T-helper 2 cell treated with Interferon-gamma antibody and Interleukin-4, amounts not matched to agents 5 μg/mL and 100 μg/mL, for 36 hours (primary cell): ENCODE data around the gene MCUB.
"Not testable (repeated sequence)": the region's sequence is repeated elsewhere in the genome, so short reads cannot be mapped to it uniquely, and the experiment has no call there.

Experiments used
- DNase-seq: peaks from one replicate; pipeline ENCODE4 v3.0.0; 2021; ENCODE audit warnings: low spot score
- H3K27ac Mint-ChIP-seq: one replicate; pipeline ENCODE4 v1.8.0; 2021; ENCODE audit warnings: mild to moderate bottlenecking, mixed read lengths
- H3K27me3 Mint-ChIP-seq: one replicate; pipeline ENCODE4 v1.8.0; 2021; ENCODE audit warnings: low read depth, mixed read lengths
- H3K36me3 Mint-ChIP-seq: one replicate; pipeline ENCODE4 v1.8.0; 2021; ENCODE audit warnings: low read depth, mixed read lengths
- H3K4me1 Mint-ChIP-seq: one replicate; pipeline ENCODE4 v1.8.0; 2021; ENCODE audit warnings: low read depth, mixed read lengths
- H3K4me3 Mint-ChIP-seq: one replicate; pipeline ENCODE4 v1.8.0; 2022; ENCODE audit warnings: mild to moderate bottlenecking, moderate library complexity, mixed read lengths
- H3K9me3 Mint-ChIP-seq: one replicate; pipeline ENCODE4 v1.8.0; 2021; ENCODE audit warnings: mixed read lengths

MCUB gene

GRCh38 chr4:109560687-109561461 lies 828 bp downstream of the MCUB start:
- Mint-ChIP-seq H3K27ac (peak overlapping the region; percentile 99), H3K4me3 (peak overlapping the region; percentile 98), H3K36me3 (peaks cover 41% of the 10 kb centered on the region), H3K9me3 (peaks cover 4% of the 10 kb centered on the region), H3K27me3 (no peaks in the 10 kb centered on the region), H3K4me1 (peaks cover 40% of the 10 kb centered on the region)
- DNase-seq: peak; percentile 70

GRCh38 chr4:109562457-109563239 lies 2.6 kb downstream of the MCUB start:
- Mint-ChIP-seq H3K27me3 (no peaks in the 10 kb centered on the region), H3K4me1 (peaks cover 40% of the 10 kb centered on the region), H3K27ac (no peak overlapping the region)

GRCh38 chr4:109571494-109571893 lies 11.4 kb downstream of the MCUB start:
- H3K9me3 Mint-ChIP-seq: peaks cover 5% of the 10 kb centered on the region
- H3K27ac Mint-ChIP-seq: no peak overlapping the region
- H3K4me3 Mint-ChIP-seq: no peak overlapping the region
- peaks cover 30% of the 10 kb centered on the region for H3K36me3 Mint-ChIP-seq
- H3K27me3 Mint-ChIP-seq: peaks cover 4% of the 10 kb centered on the region
- peaks cover 38% of the 10 kb centered on the region for H3K4me1 Mint-ChIP-seq
- DNase-seq: no peak

More at GRCh38 chr4:109562457-109563239, 2.6 kb downstream of the MCUB start:
- no peak for DNase-seq
- peaks cover 37% of the 10 kb centered on the region for H3K36me3 Mint-ChIP-seq
- peaks cover 4% of the 10 kb centered on the region for H3K9me3 Mint-ChIP-seq
- H3K4me3 Mint-ChIP-seq: peak overlapping the region; percentile 98

DNA sequence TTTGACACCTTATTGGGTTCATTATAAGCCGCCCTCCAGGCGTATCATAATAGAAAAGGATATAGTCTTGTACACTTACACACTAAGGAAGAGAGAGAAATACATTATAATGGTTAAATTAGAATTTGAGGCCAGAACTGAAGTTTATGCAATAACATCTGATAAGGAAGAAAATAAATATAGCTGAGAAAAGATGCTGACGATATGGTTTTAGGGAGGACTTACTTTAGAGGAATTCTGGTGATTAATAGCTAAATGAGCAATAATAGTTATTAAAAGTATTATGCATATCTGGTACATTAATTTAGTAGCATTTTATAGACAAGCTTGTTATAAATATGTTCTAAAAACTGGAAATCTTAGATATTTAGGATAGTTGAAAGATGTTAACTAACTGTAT lies 12.1 kb downstream of the MCUB start:
- no peak for DNase-seq
- peaks cover 39% of the 10 kb centered on the region for H3K4me1 Mint-ChIP-seq
- H3K4me3 Mint-ChIP-seq: no peak overlapping the region
- H3K27me3 Mint-ChIP-seq: peaks cover 4% of the 10 kb centered on the region
- no peak overlapping the region for H3K27ac Mint-ChIP-seq
- peaks cover 30% of the 10 kb centered on the region for H3K36me3 Mint-ChIP-seq
- peaks cover 5% of the 10 kb centered on the region for H3K9me3 Mint-ChIP-seq

- Mint-ChIP-seq H3K27me3 (peaks cover 4% of the 10 kb centered on the region), H3K36me3 (peaks cover 31% of the 10 kb centered on the region), H3K4me1 (peaks cover 37% of the 10 kb centered on the region), H3K9me3 (peaks cover 5% of the 10 kb centered on the region), H3K4me3 (peak overlapping the region; percentile 49), H3K27ac (no peak overlapping the region)
- no peak for DNase-seq
Measured at GRCh38 chr4:109574443-109574850, 14.4 kb downstream of the MCUB start.

- peak; percentile 29 for DNase-seq
- H3K27ac Mint-ChIP-seq: no peak overlapping the region
- H3K4me3 Mint-ChIP-seq: peak overlapping the region; percentile 49
- peaks cover 33% of the 10 kb centered on the region for H3K36me3 Mint-ChIP-seq
- H3K9me3 Mint-ChIP-seq: peaks cover 5% of the 10 kb centered on the region
- peaks cover 4% of the 10 kb centered on the region for H3K27me3 Mint-ChIP-seq
- H3K4me1 Mint-ChIP-seq: peaks cover 34% of the 10 kb centered on the region
Measured at GRCh38 chr4:109574931-109575804, 15.1 kb downstream of the MCUB start.

DNA sequence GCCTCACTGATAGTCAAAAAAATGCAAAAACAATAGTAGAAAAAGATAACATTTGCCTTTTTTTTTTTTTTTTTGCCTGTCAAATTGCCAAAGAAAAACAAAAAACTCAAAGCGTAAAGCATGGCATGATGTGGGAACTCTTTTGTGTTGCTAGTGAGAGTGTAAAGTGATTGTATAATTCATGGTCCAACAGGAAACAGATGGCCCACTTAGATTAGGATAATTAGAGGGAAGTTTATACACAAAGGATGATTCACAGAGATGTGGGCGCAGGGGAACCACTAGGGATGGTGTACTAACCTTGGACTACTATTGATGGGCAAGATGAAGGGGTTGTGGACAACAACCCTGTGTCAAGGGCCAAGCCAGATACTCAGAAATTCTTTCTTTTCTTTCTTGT lies 16.4 kb downstream of the MCUB start:
- Mint-ChIP-seq H3K27ac (no peak overlapping the region), H3K9me3 (peaks cover 7% of the 10 kb centered on the region), H3K4me1 (peaks cover 34% of the 10 kb centered on the region), H3K4me3 (no peak overlapping the region), H3K27me3 (peaks cover 4% of the 10 kb centered on the region), H3K36me3 (peaks cover 35% of the 10 kb centered on the region)
- no peak for DNase-seq

- no peak for DNase-seq
- no peak overlapping the region for H3K4me3 Mint-ChIP-seq
- peaks cover 2% of the 10 kb centered on the region for H3K27me3 Mint-ChIP-seq
- peaks cover 12% of the 10 kb centered on the region for H3K9me3 Mint-ChIP-seq
- H3K27ac Mint-ChIP-seq: no peak overlapping the region
- H3K36me3 Mint-ChIP-seq: peaks cover 46% of the 10 kb centered on the region
- peaks cover 33% of the 10 kb centered on the region for H3K4me1 Mint-ChIP-seq
Measured at GRCh38 chr4:109578846-109579245, 18.8 kb downstream of the MCUB start.

DNA sequence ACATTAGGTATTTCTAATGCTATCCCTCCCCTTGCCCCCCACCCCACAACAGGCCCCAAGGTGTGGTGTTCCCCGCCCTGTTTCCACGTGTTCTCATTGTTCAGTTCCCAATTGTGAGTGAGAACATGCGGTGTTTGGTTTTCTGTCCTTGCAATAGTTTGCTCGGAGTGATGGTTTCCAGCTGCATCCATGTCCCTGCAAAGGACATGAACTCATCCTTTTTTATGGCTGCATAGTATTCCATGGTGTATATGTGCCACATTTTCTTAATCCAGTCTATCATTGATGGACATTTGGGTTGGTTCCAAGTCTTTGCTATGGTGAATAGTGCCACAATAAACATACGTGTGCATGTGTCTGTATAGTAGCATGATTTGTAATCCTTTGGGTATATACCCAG lies 20.0 kb downstream of the MCUB start:
- Mint-ChIP-seq H3K4me1 (peaks cover 29% of the 10 kb centered on the region), H3K36me3 (peaks cover 51% of the 10 kb centered on the region), H3K9me3 (peaks cover 12% of the 10 kb centered on the region)
- H3K27me3 Mint-ChIP-seq, H3K27ac Mint-ChIP-seq, H3K4me3 Mint-ChIP-seq, DNase-seq: not testable (repeated sequence)

DNA sequence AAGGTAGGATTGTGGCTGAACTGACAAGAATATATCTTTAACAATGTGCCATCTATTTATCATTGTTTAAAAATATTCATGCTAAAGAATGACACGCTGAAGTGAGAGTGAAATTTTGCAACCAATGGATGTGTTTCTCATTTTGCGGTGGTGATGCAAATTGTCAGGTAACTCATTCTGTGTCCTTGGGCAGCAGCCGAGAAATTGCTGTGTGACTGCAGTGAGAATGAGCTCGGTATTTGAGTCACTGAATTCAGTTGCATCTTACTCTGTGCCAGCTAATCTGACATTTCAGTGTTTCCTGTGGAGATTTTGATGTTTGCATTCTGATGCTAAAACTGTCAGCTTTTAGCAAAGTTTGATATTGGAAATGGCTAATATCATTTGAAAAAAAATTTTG lies 28.1 kb downstream of the MCUB start:
- peaks cover 5% of the 10 kb centered on the region for H3K9me3 Mint-ChIP-seq
- no peak overlapping the region for H3K4me3 Mint-ChIP-seq
- H3K36me3 Mint-ChIP-seq: peaks cover 17% of the 10 kb centered on the region
- H3K4me1 Mint-ChIP-seq: peaks cover 41% of the 10 kb centered on the region
- no peaks in the 10 kb centered on the region for H3K27me3 Mint-ChIP-seq
- H3K27ac Mint-ChIP-seq: no peak overlapping the region
- peak; percentile 63 for DNase-seq

GRCh38 chr4:109589119-109589518 lies 29.1 kb downstream of the MCUB start:
- no peaks in the 10 kb centered on the region for H3K27me3 Mint-ChIP-seq
- H3K36me3 Mint-ChIP-seq: peaks cover 11% of the 10 kb centered on the region
- peaks cover 5% of the 10 kb centered on the region for H3K9me3 Mint-ChIP-seq
- H3K4me3 Mint-ChIP-seq: no peak overlapping the region
- peaks cover 34% of the 10 kb centered on the region for H3K4me1 Mint-ChIP-seq
- H3K27ac Mint-ChIP-seq: no peak overlapping the region
- no peak for DNase-seq

- peaks cover 7% of the 10 kb centered on the region for H3K36me3 Mint-ChIP-seq
- no peak for DNase-seq
- H3K27me3 Mint-ChIP-seq: no peaks in the 10 kb centered on the region
- peaks cover 30% of the 10 kb centered on the region for H3K4me1 Mint-ChIP-seq
- H3K27ac Mint-ChIP-seq: no peak overlapping the region
- H3K4me3 Mint-ChIP-seq: no peak overlapping the region
- peaks cover 5% of the 10 kb centered on the region for H3K9me3 Mint-ChIP-seq
Measured at GRCh38 chr4:109589605-109590004, 29.6 kb downstream of the MCUB start.

- DNase-seq: no peak
- H3K4me3 Mint-ChIP-seq: no peak overlapping the region
- H3K4me1 Mint-ChIP-seq: peaks cover 25% of the 10 kb centered on the region
- no peak overlapping the region for H3K27ac Mint-ChIP-seq
- H3K36me3 Mint-ChIP-seq: peaks cover 5% of the 10 kb centered on the region
- H3K27me3 Mint-ChIP-seq: no peaks in the 10 kb centered on the region
- H3K9me3 Mint-ChIP-seq: peaks cover 3% of the 10 kb centered on the region
Measured at GRCh38 chr4:109590905-109591304, 30.9 kb downstream of the MCUB start.
